SK-N-MC (cell line): ENCODE results near the gene DROSHA.
A peak's percentile ranks its signal among the peaks of the same experiment; 100 is the strongest.

ENCODE experiments used
- DNase-seq: peaks from one replicate; pipeline ENCODE4 v3.0.0-alpha.2; 2011; ENCODE audit warnings: low read depth, low spot score
- H3K27ac ChIP-seq: fragments of 200-600 bp; sonication (generic); 2 replicates; pipeline ENCODE4 v1.5.1; 2016; ENCODE audit warnings: mixed run types
- H3K36me3 ChIP-seq: fragments of 200-600 bp; sonication (generic); 2 replicates; pipeline ENCODE4 v1.6.1; 2017; ENCODE audit warnings: antibody characterized with exemption, low read length, mixed read lengths; ENCODE audit not compliant: insufficient read depth
- H3K4me3 ChIP-seq: fragments of 200-600 bp; sonication (generic); 2 replicates; pipeline ENCODE4 v1.5.1; 2016
- H3K9ac ChIP-seq: fragments of 200-600 bp; sonication (generic); 2 replicates; pipeline ENCODE4 v1.8.0; 2017; ENCODE audit warnings: mixed run types, mixed read lengths; ENCODE audit not compliant: insufficient read length
- H3K9me3 ChIP-seq: fragments of 200-600 bp; sonication (generic); 2 replicates; pipeline ENCODE4 v1.6.1; 2017; ENCODE audit warnings: low read depth, mild to moderate bottlenecking, antibody characterized with exemption, low read length, moderate library complexity, mixed read lengths
- EZH2 ChIP-seq: fragments of 200-600 bp; sonication (generic); IDR thresholded peaks from one replicate; pipeline ENCODE4 v1.6.1; 2017; ENCODE audit warnings: antibody characterized with exemption
- FOXP2 ChIP-seq: optimal IDR thresholded peaks from 2 replicates; pipeline ENCODE3; 2011; ENCODE audit warnings: mild to moderate bottlenecking, moderate library complexity; ENCODE audit not compliant: insufficient read depth; ENCODE audit errors: extremely low read length, control extremely low read depth
- POLR2AphosphoS5 ChIP-seq: IDR thresholded peaks from 2 replicates; pipeline ENCODE4 v1.6.1; 2012; ENCODE audit warnings: mild to moderate bottlenecking, low read depth, low read length, borderline replicate concordance

DROSHA gene

GRCh38 chr5:31478901-31479300, 53.0 kb downstream of the DROSHA start:
- no peak for DNase-seq
- Histone ChIP-seq H3K36me3 (peaks cover 39% of the 10 kb centered on the region), H3K27ac (no peak overlapping the region), H3K9me3 (no peaks in the 10 kb centered on the region), H3K9ac (no peak overlapping the region), H3K4me3 (no peak overlapping the region)
- TF ChIP-seq POLR2AphosphoS5 (no peak), EZH2 (no peak), FOXP2 (no peak)

- Histone ChIP-seq H3K27ac (no peak overlapping the region), H3K9me3 (no peaks in the 10 kb centered on the region), H3K9ac (no peak overlapping the region), H3K36me3 (peaks cover 30% of the 10 kb centered on the region), H3K4me3 (no peak overlapping the region)
- DNase-seq: no peak
- TF ChIP-seq POLR2AphosphoS5 (no peak), FOXP2 (no peak), EZH2 (no peak)
These were observed 53.9 kb downstream of the DROSHA start for GRCh38 chr5:31477971-31478370.

GRCh38 chr5:31477516-31477915, 54.4 kb downstream of the DROSHA start:
- Histone ChIP-seq H3K9ac (no peak overlapping the region), H3K27ac (no peak overlapping the region), H3K36me3 (peaks cover 30% of the 10 kb centered on the region), H3K4me3 (no peak overlapping the region), H3K9me3 (no peaks in the 10 kb centered on the region)
- DNase-seq: no peak
- TF ChIP-seq POLR2AphosphoS5 (no peak), FOXP2 (no peak), EZH2 (no peak)

GRCh38 chr5:31476738-31477141, 55.2 kb downstream of the DROSHA start:
- Histone ChIP-seq H3K9me3 (no peaks in the 10 kb centered on the region), H3K4me3 (no peak overlapping the region), H3K36me3 (peaks cover 25% of the 10 kb centered on the region), H3K27ac (no peak overlapping the region), H3K9ac (no peak overlapping the region)
- no peak for DNase-seq
- no peak for TF ChIP-seq EZH2
- TF ChIP-seq POLR2AphosphoS5: no peak
- TF ChIP-seq FOXP2: no peak

GRCh38 chr5:31471916-31472315, 60.0 kb downstream of the DROSHA start:
- TF ChIP-seq EZH2 (no peak), POLR2AphosphoS5 (no peak), FOXP2 (no peak)
- Histone ChIP-seq H3K9me3 (no peaks in the 10 kb centered on the region), H3K4me3 (no peak overlapping the region), H3K36me3 (peaks cover 30% of the 10 kb centered on the region), H3K27ac (no peak overlapping the region), H3K9ac (no peak overlapping the region)
- no peak for DNase-seq

- Histone ChIP-seq H3K27ac (peak overlapping the region; percentile 97; the same call in 1 of the 2 replicates), H3K36me3 (peaks cover 39% of the 10 kb centered on the region), H3K9me3 (no peaks in the 10 kb centered on the region), H3K4me3 (peak overlapping the region; percentile 61; the same call in 1 of the 2 replicates), H3K9ac (no peak overlapping the region)
- TF ChIP-seq EZH2: no peak
- TF ChIP-seq POLR2AphosphoS5: no peak
- TF ChIP-seq FOXP2: no peak
- DNase-seq: no peak
These were observed 60.9 kb downstream of the DROSHA start for GRCh38 chr5:31471040-31471439.

GRCh38 chr5:31470608-31471007, 61.3 kb downstream of the DROSHA start:
- TF ChIP-seq EZH2 (no peak), FOXP2 (no peak), POLR2AphosphoS5 (no peak)
- no peak for DNase-seq
- Histone ChIP-seq H3K4me3 (peak overlapping the region; percentile 61), H3K9me3 (no peaks in the 10 kb centered on the region), H3K36me3 (peaks cover 39% of the 10 kb centered on the region), H3K27ac (peak overlapping the region; percentile 97), H3K9ac (no peak overlapping the region)

GRCh38 chr5:31469886-31470285, 62.0 kb downstream of the DROSHA start:
- H3K36me3 ChIP-seq: peaks cover 42% of the 10 kb centered on the region
- H3K9me3 ChIP-seq: no peaks in the 10 kb centered on the region
- H3K9ac ChIP-seq: no peak overlapping the region
- no peak for DNase-seq
- TF ChIP-seq POLR2AphosphoS5 (no peak), FOXP2 (no peak), EZH2 (no peak)
- H3K4me3 ChIP-seq: peak overlapping the region; percentile 61
- peak overlapping the region; percentile 97 for H3K27ac ChIP-seq

GRCh38 chr5:31469466-31469865, 62.4 kb downstream of the DROSHA start:
- peak; percentile 94 for DNase-seq
- H3K9me3 ChIP-seq: no peaks in the 10 kb centered on the region
- H3K27ac ChIP-seq: peak overlapping the region; percentile 97
- H3K9ac ChIP-seq: no peak overlapping the region
- peaks cover 47% of the 10 kb centered on the region for H3K36me3 ChIP-seq
- H3K4me3 ChIP-seq: peak overlapping the region; percentile 61
- TF ChIP-seq EZH2: no peak
- peak; percentile 46; the same call in 1 of the 2 replicates for TF ChIP-seq POLR2AphosphoS5
- peak; percentile 42 for TF ChIP-seq FOXP2

- Histone ChIP-seq H3K9me3 (peaks cover 6% of the 10 kb centered on the region; the same call in 1 of the 2 replicates), H3K9ac (no peak overlapping the region), H3K4me3 (no peak overlapping the region), H3K27ac (no peak overlapping the region), H3K36me3 (peaks cover 85% of the 10 kb centered on the region)
- TF ChIP-seq FOXP2: no peak
- TF ChIP-seq POLR2AphosphoS5: no peak
- no peak for TF ChIP-seq EZH2
- DNase-seq: no peak
These were observed 66.6 kb downstream of the DROSHA start for GRCh38 chr5:31465291-31465690.
